ENCODE data around the gene HOXD11. TPM values are rescaled to one million over a fixed set of nuclear protein-coding genes. Genes with fewer than 3 reads are reported as not detected.

The HOXD11 gene
- total RNA-seq, 1 experiment from 2014 or later: not detected

DNA sequence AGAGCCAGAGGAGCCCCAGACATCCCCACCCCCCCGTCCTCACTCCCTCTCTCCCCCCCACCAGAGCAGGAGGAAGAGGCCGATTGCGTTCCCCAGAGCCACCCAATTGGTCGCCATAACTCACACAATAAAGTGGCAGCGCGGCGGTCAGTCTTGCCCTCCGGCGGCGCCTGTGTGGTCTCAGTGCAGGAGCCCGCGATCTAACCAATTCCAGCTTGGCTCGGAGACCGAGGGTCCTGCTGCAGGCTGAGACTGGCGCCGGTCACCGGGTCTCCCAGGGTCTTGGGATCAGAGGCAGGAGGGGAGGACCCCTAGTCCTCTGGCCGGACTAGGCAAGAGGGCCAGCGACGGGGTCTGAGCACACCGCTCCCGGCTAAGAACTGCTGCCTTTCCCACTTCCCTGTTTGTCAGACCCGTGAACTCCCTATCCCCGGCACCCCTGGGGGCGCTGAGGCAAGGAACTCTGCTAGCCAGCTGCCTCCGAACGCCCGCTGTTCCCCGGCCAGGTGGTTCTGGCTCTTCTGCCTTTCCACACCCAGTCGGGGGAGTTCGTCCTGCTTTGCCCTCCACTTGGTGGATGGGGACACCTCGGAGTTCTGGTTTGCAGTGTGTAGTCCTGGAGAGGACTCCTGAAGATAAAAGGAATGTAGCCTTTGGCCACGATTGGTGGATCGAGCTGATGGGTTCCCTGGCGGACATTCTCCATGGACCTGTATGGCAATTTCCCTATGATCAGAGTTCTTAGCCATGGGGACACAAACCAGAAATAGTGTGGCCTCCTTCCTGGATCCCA lies 8.5 kb upstream of the HOXD11 start:
- H3K4me3 Mint-ChIP-seq (ENCODE audit: unreplicated experiment): no peak overlapping the region

DNA sequence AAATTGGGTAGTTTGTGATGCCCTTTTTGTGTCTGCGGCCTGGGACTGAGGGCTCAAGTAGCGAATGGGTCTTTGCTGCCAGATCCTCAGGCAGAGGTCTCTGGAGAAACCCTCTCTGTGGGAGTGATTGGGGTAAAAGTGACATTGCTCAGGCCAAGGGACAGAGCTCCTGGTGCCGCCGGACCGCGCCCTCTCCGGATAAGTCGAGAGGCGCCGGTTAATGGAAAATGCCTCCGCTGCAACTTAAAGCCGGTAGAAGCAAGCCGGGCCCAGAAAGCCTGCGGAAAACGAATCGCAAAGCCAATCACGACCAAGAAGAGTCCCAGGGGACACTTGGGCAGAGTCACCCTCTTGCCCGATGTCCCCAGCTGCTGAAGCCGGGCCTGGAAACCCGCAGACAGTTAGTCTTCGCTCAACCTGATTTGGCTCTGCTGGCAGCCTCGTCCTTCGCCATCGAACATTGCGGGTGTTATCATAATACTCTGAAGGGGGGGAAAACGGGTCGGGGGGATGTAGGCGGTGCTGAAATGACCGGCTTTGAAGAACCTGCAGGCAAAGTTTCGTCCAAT lies 7.8 kb upstream of the HOXD11 start:
- Mint-ChIP-seq H3K9me3 (ENCODE audit: unreplicated experiment) (no peaks in the 10 kb centered on the region), H3K4me3 (ENCODE audit: unreplicated experiment) (no peak overlapping the region), H3K27me3 (ENCODE audit: insufficient read depth, unreplicated experiment) (peaks cover 32% of the 10 kb centered on the region), H3K27ac (ENCODE audit: low read depth, unreplicated experiment) (no peak overlapping the region), H3K36me3 (ENCODE audit: insufficient read depth, unreplicated experiment) (no peaks in the 10 kb centered on the region), H3K4me1 (ENCODE audit: insufficient read depth, unreplicated experiment) (peaks cover 13% of the 10 kb centered on the region)
- DNase-seq (ENCODE audit: unreplicated experiment): no peak
- TF ChIP-seq, protein P1, sequence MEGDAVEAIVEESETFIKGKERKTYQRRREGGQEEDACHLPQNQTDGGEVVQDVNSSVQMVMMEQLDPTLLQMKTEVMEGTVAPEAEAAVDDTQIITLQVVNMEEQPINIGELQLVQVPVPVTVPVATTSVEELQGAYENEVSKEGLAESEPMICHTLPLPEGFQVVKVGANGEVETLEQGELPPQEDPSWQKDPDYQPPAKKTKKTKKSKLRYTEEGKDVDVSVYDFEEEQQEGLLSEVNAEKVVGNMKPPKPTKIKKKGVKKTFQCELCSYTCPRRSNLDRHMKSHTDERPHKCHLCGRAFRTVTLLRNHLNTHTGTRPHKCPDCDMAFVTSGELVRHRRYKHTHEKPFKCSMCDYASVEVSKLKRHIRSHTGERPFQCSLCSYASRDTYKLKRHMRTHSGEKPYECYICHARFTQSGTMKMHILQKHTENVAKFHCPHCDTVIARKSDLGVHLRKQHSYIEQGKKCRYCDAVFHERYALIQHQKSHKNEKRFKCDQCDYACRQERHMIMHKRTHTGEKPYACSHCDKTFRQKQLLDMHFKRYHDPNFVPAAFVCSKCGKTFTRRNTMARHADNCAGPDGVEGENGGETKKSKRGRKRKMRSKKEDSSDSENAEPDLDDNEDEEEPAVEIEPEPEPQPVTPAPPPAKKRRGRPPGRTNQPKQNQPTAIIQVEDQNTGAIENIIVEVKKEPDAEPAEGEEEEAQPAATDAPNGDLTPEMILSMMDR (IDR thresholded peaks at IDR 0.05; ENCODE audit: unreplicated experiment): no peak
- CTCF ChIA-PET: interaction anchor here (1.8 to 4.3 kb wide), 3 partner anchors 8 to 409 kb away, joined by 8 to 30 read pairs (median 21); partner anchors contain the start of gene HOXD11
- no TSS peak for BruUV-seq (replicated peaks)
- intact Hi-C loops (cut with micrococcal nuclease): loop anchor here (5.0 kb wide), 2 partner anchors 1067 to 1397 kb away; no protein-coding TSS in a partner anchor
- POLR2A ChIA-PET: interaction anchor here (0.6 kb wide), 1 partner anchor 644 kb away, joined by 4 read pairs; no protein-coding TSS in a partner anchor

More for the DNA sequence above, 8.5 kb upstream of the HOXD11 start:
- no peak for DNase-seq (ENCODE audit: unreplicated experiment)
- no TSS peak for BruUV-seq (replicated peaks)
- intact Hi-C loops (cut with micrococcal nuclease): loop anchor here (5.0 kb wide), 2 partner anchors 1066 to 1396 kb away; no protein-coding TSS in a partner anchor
- Mint-ChIP-seq H3K27ac (ENCODE audit: low read depth, unreplicated experiment) (no peak overlapping the region), H3K27me3 (ENCODE audit: insufficient read depth, unreplicated experiment) (peaks cover 38% of the 10 kb centered on the region), H3K4me1 (ENCODE audit: insufficient read depth, unreplicated experiment) (peaks cover 13% of the 10 kb centered on the region), H3K36me3 (ENCODE audit: insufficient read depth, unreplicated experiment) (no peaks in the 10 kb centered on the region), H3K9me3 (ENCODE audit: unreplicated experiment) (no peaks in the 10 kb centered on the region)
- TF ChIP-seq, protein P1 (IDR thresholded peaks at IDR 0.05; ENCODE audit: unreplicated experiment): no peak
- POLR2A ChIA-PET: interaction anchor here (0.6 to 1.5 kb wide), 5 partner anchors 150 to 1399 kb away, joined by 3 to 4 read pairs (median 4); no protein-coding TSS in a partner anchor
- CTCF ChIA-PET: interaction anchor here (0.6 to 4.6 kb wide), 34 partner anchors 8 to 1613 kb away, joined by 3 to 43 read pairs (median 4); partner anchors contain the start of gene HOXD11

DNA sequence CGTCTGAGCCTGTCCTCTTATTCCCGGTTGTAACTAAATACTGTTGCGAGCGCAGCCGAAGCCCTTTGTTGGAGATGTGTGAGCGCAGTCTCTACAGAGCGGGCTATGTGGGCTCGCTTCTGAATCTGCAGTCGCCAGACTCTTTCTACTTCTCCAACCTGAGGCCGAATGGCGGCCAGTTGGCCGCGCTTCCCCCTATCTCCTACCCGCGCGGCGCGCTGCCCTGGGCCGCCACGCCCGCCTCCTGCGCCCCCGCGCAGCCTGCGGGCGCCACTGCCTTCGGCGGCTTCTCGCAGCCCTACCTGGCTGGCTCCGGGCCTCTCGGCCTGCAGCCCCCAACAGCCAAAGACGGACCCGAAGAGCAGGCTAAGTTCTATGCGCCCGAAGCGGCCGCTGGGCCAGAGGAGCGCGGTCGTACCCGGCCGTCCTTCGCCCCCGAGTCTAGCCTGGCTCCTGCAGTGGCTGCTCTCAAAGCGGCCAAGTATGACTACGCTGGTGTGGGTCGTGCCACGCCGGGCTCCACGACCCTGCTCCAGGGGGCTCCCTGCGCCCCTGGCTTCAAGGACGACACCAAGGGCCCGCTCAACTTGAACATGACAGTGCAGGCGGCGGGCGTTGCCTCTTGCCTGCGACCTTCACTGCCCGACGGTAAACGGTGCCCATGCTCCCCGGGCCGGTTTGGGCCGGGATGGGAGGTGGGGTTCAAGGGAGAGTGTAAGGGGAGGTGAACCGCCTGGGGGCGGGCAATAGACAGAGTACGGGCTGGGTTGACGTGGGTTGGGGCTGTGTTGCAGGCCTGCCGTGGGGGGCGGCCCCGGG lies 7.1 kb upstream of the HOXD11 start, which contains the start of gene HOXD12:
TSS of gene HOXD12 (plus strand) at position 68 of the 819 bp plus-strand sequence. CDS start at position 75, 7 bp downstream.
- Mint-ChIP-seq H3K27ac (ENCODE audit: low read depth, unreplicated experiment) (no peak within 1 kb of the TSS), H3K27me3 (ENCODE audit: insufficient read depth, unreplicated experiment) (peaks cover 29% of the 10 kb centered on the region), H3K4me3 (ENCODE audit: unreplicated experiment) (no peak within 1 kb of the TSS), H3K36me3 (ENCODE audit: insufficient read depth, unreplicated experiment) (no peaks in the 10 kb centered on the region), H3K9me3 (ENCODE audit: unreplicated experiment) (no peaks in the 10 kb centered on the region), H3K4me1 (ENCODE audit: insufficient read depth, unreplicated experiment) (peaks cover 13% of the 10 kb centered on the region)
- intact Hi-C loops (cut with micrococcal nuclease): loop anchor here (5.0 kb wide), 2 partner anchors 1068 to 1398 kb away; no protein-coding TSS in a partner anchor
- CTCF ChIA-PET: interaction anchor here (3.9 to 4.3 kb wide), 2 partner anchors 10 to 410 kb away, joined by 21 to 30 read pairs; no protein-coding TSS in a partner anchor
- no TSS peak for BruUV-seq (replicated peaks)
- TF ChIP-seq, protein P1 (IDR thresholded peaks at IDR 0.05; ENCODE audit: unreplicated experiment): no peak
- no peak for DNase-seq (ENCODE audit: unreplicated experiment)
- POLR2A ChIA-PET: interaction anchor here (0.6 kb wide), 1 partner anchor 644 kb away, joined by 4 read pairs; no protein-coding TSS in a partner anchor
